Renal pelvis (tissue), 4 donors: Measurements from ENCODE around the gene CEP131. TPM values are rescaled to one million over a fixed set of nuclear protein-coding genes. Genes with fewer than 3 reads are reported as not detected.

Experiments
- DNase-seq: peaks from one replicate; pipeline ENCODE4 v3.0.0-alpha.2; 2013
- polyA plus RNA-seq, 3 donors: library from polyadenylated mRNA; unstranded; fragments of 120-200 nt; gene quantifications; one replicate each; pipeline ENCODE4 v1.2.1, GENCODE V29; 2013; ENCODE audit not compliant: insufficient read length in 3 of 3

The CEP131 gene
- polyA plus RNA-seq, 3 donors = 23.4 to 27.2 (median 25.3) TPM

DNA sequence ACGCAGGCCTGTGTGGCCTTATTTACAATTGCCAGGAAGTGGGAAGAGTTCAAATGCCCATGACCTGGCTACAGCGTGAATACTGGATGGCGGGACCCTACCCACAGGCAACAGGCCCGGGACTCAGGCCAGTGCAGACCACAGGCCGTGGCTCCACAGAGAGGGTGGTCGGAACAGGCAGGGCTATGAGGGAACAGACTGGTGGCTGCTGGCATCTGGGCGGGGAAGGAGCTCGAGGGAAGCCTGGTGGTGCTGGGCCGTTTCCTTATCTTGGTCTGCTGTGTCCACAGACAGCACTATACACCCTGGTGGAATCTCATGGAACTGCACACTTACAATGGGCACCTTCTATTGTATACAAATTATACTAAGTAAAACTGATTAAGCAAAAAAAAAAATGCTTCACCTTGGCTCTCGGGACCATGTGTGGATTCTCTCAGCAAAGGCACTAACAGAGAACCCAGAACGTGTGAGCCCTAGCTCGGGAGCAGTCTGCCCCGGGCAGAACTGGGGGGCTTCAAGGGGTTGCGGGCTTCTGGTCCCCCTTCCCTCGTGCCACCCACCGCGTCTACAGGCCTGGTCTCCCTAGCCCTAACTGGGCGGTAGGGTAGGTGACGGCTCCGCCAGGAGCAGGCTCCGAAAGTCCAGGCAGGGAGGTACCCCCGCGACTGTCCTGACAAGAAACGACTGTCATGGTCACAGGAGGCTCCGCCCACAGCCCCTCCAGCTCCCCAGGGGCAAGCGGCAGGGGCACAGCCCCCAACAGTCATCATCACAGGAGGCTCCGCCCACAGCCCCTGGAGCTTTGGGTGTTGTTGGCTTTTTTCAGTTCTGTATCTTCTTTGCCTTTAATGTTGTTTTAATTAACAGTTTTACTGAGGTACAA, 21.8 kb downstream of the CEP131 start:
- peak; percentile 24 for DNase-seq

DNA sequence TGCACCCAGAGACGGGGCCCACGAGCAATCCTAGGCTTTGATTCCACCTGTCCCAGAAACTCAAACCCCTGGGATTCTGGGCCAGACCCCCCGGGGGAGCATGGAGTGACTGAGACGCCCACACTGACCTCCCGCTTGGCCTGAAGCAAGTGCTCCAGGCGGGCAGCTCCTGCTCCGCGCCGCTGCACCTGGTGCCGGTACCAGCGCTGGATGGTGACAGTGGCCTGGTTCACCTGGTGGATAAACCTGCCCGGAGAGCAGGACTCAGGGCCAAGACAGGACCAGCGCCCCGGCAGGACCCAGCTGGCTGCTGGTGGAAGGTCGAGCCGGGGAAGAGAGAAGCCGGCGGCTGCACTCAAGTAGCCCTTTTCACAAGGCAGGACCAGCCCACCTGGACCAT, 22.6 kb downstream of the CEP131 start:
- no peak for DNase-seq

DNA sequence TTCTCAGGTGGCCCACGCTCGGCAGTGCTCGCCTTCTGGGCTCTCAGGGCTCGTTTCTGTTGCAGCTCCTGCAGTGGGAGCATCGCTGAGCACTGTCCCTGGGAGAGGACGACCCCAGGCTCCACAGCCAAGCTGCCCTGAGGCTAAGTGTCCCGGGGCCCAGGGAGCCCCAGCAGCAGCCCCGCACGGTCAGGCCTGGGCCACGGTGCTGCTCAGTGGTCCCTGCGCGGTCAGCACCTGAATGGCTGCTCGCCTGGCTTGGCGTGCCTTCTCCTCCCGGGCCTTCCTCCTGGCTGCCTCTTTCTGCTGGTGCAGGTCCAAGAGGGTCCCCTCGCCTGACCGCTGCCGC, 23.3 kb downstream of the CEP131 start:
- DNase-seq = no peak

DNA sequence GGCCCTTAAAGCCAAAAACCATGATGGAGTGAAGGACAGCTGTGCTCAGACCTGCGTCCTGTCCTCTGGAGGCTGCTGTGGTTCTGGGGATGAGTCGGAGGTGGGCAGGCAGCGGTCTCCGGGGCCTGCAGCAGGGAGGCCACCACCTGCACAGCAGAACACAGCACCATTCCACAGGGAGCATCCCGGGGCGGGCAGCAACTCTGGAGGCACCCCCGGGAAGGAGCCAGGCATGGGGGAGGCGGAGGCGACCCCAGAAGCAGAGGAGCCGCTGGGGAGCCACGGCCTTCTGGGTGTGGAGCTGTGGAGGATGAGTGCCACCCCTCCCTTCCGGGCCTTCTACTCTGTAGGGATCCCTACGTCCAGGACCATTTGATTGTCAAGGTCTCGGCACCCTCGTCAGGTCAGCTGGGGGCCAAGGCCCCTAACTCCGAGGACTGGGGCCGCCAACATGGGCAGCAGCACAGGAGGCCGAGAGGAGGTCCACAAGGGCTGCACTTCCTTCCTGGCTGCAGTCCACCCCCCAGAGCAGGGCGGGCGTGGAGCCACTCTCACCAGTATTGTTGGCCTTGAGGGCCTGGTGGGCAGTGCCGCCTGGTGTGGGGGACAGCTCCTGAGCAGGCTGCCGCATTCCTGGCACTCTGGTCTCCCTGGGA, 23.8 kb downstream of the CEP131 start:
- no peak for DNase-seq

DNA sequence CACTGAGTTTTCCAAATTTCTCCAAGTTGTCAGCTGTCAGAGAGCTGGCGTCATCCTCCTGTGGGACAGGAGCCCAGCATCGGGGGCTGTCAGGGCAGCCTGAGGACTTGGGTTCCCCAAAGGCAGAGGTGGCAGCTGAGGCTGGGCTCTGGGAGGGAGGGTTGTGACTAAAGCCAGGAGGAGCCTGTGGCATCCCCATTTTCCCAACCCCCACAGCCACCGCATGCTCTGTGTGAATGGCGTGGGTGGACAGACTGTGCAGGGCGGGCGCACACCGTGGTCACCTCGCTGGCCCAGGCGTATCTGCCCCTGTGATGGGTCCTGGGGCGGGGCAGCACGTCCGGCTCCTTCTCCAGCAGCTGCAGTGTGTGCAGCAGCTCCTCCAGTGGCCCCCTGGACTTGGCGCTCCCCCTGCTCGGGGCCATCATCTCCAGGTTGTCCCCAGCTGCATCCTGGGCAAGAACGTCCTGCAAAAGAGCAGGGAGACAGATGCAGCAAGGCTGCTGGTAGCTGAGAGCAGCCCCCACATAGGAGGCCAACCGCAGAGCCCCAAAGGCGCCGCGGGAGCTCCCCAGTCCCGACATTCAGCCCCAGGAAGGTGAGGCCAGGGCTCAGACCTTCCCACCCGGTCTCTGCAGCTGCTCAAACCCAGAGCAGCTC, 24.8 kb downstream of the CEP131 start:
- DNase-seq = no peak

DNA sequence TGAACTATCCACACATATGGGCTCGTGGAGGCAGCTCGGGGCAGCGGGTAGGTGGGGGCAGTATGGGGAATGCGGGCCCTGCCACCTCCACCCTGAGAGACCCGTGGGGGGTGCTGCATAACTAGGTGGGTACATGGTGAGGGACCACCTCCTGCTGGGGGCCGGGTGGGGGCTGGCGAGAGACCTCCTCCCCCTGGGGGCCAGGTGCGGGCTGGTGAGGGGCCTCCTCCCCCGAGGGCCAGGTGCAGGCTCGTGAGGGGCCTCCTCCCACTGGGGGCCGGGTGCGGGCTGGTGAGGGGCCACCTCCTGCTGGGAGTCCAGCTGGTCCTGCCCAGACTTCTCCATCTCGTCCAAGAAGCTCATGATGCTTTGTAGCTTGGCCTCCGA, 25.4 kb downstream of the CEP131 start:
- no peak for DNase-seq

DNA sequence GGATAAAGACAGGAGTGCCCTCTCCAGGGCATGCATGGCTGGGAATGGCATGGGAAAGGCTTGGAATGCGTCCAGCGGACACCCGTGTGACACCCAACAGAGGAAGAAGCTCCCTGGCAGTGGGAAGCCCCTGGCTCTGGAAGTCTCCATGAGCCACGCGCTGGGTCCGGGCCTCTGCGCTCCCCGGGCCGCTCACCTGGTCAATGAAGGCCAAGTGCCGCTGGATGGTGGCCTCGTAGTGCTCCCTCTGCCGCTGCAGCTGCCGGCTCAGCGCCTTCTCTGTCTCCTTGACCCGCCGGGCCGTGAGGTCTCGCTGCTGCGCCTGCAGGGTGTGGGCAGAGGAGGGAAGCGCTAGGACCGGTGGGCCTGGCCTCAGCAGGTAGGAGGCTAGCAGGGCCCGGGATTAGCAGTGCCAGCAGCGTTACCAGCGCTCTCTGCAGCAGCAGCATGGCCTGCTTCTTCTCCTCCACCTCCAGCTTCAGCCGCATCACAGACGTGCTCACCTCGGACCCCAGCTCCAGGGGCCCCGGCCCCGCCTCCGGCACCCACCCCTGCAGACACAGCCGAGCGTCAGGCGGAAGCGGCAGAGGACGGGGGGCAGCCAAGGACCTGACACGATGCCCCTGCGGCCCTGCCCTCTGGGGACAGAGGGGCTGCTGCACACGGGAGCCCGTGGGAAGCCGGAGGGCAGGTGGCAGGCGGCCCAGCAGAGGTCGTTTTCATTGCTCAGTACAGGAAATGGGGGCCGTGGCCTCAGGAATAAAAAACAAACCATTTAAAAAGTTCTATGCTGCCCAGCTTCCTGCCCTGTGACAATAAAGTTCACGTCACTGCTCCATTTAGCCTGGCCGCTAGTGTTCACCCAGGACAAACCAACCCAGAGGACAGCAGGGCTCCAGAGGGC, 26.0 kb downstream of the CEP131 start:
- no peak for DNase-seq

DNA sequence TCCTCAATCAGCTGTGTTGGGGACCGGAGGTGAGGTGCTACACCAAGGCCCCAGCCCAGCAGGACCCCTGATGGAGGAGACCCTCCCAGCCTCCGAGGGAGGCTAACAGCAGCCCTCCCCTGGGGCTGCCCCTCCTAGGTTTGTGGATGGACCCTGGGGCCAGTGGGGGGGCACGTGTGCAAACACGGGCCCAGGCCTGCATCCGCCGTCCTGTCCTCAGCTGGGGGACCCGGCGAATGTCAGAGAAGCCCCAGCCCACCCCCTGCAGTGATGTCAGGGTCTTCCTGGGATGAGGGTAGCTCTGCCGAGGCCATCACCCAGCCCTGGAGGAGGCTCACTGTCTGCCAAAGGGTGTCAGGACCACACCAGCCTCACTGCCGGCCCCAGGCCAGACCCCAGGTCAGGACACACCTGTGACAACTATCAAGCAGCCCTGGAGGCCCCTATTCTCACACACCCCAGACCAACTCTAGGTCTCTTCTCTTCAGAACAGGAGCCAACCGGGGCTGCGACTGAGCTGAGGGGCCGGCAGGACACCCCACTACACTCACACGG, 26.7 kb downstream of the CEP131 start:
- DNase-seq = no peak

DNA sequence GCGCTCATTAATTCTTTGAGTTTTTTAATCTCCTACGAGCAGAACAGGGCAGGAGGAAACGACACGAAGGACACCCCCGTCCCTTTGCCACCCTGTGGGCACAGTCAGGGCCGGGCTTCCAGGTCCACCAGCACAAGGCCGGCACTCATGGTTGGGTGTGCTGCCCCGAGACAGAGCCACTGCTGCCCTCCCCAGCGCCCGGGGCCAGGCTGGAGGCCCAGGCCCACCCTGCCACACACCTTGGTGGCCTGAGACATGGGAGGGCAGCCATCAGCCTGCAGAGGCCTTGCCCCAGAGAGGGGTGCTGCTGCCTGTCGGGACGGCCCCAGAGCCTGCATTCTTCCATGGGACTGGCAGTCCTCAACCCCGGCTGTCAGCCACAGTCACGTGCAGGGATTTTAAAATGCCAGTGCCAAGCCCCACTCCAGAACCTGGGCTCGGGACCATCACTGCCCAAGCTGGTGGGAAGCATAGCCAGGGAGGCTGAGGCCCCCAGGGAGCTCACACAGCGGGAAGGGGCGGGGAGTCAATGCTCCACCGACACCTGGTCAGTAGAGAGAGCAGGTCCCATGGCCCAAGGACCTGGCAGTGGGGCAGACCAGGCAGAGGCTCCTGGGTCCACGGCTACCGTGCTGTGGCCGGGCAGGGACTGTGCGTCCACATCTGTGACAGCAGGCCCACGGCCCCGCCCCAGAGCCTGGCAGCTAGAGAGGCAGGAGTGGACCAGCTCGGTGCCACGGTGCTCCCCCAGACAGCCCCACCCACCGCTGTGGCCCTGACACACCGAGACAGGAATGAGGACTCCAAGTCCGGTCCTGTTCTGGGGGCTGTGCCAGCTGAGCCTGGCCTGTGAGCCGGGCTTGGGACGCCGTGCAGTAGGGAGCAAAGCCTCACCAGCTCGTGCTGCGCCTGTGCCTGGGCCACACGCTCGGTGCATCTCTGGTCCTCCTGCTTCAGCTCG, 27.5 kb downstream of the CEP131 start:
- DNase-seq = no peak

DNA sequence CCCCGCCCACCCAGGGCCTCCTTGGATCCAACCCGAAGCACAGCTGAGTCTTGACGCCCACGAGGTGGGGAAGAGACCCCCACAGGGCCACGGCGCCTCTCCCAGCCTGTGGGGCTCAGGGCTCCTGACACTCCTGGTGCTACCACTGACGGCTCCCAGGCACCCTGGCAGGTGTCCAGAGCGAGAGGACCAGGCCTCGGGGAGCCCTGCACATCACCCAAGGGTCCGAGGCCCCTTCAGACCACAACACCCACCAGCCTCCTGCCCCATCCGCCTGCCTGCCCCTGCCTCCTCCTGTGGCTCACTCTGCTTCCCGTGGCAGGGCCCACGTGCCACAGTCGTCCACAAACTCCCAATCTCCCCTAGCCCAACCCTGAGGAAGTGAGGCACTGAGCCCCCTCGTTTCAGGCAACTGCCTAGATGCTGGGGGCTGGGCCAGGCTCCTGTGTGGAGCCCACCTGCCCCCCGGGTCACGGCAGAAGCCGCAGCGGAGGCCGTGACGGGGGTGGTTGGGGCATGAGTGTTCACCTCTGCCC, 28.5 kb downstream of the CEP131 start:
- no peak for DNase-seq

DNA sequence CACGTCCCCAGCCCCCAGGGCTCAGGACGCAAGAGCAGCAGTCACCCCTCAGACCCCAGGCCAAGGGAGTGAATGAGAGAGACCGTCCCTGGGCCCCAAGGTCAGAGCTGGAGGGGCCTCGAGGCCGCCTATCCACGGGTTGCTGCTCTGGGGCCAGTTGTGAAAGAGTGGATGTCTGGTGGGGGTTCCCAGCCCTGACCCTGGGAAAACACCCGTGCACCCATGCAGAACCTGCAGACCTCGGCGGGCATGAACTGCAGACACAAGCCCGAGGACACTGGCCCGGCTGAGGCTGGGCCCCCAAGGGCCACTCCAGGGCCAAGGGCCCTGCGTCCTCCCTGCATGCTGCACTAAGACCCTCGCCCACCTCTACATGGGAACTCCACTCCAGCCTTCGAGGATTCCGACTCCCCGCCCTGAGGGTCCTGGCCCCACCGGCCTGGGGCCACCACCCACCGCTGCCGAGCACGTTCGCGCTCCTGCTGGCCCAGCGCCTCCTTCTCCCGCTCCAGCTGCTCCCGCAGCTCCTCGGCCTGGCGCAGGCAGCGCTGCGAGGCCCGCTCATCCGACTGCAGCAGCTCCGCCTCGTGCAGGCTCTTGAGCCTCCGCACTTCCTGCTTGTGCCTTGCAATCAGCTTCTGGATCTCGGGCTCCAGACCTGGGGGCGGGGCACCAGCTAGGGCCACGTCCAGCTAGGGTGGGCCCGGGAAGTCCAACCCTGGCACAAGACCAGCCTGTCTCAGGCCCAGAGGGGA, 29.1 kb downstream of the CEP131 start:
- peak; percentile 14 for DNase-seq

DNA sequence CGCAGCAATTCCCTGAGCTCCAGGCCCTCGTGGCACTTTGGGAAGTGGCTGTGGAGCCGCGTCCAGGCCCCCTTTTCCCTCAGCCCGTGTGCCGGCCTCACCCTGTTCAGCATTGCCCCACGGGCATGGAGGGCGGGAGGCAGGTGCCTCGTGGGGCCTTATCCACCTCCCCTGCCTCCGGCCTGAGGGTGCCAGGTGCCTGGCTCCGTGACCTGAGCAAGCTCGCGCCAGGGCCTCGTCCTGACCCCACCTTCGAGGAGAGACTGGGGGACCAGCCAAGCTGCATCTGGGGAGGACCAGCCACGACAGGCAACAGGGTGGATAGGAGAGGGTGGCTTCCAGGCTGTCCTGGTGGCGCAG, 29.7 kb downstream of the CEP131 start:
- DNase-seq = no peak

DNA sequence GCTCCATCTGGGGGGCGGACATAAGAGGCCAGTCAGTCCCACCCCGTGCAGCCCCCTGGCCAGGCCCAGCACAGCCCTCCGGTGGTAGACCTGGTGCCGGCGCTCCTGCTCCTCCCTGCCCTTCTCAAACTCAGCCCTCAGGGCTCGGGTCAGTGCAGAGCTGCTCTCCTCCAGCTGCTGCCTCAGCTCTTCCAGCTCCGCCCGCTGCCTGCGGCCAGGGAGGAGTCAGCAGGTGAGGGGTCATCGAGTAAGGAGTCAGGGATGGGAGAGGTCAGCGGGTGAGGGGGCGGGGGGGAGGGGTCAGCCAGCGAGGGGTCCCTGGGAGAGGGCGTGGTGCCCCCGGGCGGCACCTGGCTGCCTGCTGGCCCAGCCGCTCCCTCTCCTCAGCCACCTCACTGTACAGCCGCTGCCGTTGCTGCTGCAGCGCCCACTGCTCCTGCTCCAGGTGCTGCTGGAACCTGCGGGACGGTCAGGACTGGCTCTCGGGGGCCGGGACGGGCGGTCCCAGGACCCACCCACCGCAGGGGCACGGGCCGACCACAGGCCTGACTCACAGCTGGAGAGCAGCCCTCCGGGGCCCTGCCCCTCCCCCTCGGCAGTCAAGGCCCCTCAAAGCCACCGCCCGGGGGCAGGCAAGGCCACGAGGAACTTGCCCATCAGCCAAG, 30.2 kb downstream of the CEP131 start:
- DNase-seq = no peak

DNA sequence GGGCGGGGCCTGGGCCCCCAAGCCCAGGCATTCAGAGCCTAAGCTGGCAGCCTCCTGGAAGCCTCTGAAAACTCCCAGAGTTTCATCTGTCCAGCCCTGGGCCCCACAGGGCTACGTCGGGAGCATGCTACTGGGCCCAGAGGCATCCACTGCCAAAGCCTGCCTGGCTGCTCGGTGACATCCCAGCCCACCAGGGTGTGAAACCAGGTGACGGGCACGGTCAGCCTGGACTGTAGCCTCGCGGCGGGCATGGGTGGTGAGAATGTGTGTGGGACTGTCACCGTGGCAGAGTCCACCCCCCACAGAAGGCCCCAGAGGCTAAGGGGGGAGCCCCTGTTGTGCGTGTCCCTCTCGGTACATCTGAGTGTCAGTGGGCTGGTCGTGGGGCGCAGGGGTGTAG, 31.1 kb downstream of the CEP131 start:
- DNase-seq = no peak

DNA sequence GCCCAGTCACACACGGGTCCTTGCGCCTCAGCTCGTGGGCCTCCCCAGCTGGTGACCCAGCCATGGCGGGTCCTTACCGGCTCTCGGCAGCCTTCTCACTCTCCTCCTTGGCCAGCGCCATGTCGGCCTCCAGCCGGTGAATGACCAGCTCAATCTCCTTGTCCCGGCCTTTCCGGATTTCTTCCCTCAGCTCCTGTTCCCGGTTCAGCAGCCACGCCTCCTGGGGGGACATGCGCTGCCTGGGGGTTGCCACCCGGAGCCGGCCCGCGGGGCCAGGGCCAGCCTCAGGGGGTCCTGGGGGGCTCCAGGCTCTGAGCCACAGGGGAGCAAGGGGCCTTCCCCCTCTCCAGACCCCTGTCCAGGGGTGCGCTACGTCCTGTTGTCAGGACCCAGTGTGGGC, 31.6 kb downstream of the CEP131 start:
- DNase-seq = no peak

DNA sequence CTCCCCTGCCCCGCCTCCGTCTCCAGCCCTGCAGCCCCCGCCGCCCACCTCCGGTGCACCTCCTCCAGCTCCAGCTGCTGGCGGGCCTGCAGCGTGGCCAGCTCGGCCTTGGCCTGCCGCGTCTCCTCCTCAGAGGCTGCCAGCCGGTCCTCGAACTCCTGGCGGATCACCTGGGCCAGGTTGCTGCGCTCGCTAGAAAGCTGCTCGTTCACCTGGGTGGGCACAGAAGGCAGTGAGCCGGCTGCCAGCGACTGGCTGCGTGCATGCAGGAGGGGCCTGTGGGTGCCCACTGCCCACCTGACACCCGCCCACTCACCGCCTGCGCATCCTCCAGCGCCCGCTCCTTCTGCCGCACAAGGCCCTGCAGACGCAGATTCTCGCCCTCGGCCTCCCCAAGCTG, 32.2 kb downstream of the CEP131 start:
- DNase-seq = no peak

DNA sequence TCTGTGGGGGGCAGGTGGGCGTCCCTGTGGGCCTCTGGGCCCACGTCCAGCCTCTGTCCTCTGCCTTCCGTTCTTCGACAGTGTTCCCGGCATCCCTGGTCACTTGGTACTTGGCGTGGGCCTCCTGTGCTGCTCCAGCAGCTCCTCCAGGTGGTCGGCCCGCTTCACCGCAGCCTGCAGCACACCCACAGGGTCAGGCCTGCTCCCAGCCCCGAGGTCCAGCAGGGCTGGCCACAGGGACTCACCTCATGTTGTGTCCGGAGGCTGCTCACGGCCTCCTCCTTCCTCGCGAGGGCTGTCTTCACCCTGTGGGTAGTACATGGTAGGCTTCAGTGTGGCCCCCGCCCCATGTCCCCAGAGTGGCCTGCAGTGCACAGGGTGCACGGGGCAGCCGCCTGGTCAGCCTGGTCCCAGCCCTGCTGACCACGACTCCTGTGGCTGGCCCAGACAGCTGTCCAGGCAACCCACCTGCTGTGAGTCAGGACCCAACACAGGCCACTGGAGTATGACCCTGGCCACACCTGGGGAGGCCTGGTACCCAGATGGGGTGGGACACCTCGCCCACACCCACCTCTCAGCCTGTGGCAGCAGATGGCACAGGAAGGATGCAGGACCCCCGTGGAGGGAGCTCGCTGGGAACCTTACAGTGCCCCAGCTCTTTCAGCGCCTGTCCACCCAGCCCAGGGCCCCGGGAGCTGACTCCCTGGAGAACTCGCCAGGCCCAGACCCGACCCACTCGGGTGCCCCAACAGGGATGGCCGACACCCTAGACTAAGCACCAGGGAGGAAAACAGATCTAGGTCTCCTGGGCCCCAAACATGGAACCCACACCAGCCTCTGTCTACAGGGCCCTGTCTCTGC, 32.9 kb downstream of the CEP131 start:
- no peak for DNase-seq

DNA sequence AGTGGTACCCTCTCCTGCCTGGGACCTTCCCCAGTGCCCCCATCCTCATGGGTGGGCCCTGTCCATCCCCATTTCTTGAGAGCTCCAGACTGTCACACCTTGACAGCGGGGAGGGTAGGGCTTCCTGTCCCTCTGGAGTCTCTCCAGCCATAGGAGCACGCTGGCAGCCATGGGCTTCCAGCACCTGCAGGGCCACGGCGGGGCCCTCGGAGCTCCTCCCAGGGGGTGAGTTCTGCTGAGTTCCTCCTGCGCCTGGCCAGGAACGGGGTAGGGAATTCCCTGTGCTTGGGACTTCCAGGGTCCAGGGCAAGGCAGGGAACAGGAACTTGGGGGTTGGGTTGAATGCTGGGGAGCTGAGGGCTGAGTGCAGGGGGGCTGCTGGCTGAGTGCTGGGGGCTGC, 33.7 kb downstream of the CEP131 start:
- no peak for DNase-seq
